Measurements from ENCODE around the gene CEP295NL. TPM values are rescaled to one million over a fixed set of nuclear protein-coding genes. Genes with fewer than 3 reads are reported as not detected.

The CEP295NL gene
- total RNA-seq, 1 donor from 2014 or later = 5.2 TPM

DNA sequence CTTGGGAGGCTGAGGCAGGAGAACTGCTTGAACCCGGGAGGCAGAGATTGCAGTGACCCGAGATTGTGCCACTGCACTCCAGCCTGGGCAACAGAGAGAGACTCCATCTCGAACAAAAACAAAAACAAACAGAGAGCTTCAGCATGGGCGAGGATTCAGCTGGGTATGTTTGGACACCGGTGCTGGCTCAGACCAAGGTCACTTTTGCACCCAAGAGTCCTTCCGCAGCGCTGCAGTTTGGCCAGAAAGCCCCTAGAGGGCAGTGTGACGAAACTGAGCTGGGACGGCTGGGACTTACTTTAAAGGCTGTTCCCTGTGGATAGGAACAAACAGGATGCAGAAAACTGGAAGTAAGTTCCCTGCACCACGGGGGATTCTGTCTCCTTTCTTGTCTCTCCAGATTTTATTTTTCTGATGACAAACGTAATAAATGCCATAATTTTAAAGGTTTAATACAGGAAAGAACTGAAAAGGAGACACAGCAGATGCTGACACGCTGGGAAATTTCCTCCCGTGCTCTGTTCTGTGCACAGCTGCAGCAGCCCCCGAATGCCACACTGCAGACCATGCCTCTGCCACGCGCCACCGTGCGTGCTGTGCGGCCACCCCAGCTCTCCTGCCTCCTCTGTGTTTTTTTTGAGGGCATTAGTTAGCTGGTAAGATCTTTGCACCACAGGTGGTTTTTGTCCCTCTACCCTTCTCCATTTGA, 37.2 kb downstream of the CEP295NL start:
- DNase-seq (ENCODE audit: low spot score) = peak; percentile 83

DNA sequence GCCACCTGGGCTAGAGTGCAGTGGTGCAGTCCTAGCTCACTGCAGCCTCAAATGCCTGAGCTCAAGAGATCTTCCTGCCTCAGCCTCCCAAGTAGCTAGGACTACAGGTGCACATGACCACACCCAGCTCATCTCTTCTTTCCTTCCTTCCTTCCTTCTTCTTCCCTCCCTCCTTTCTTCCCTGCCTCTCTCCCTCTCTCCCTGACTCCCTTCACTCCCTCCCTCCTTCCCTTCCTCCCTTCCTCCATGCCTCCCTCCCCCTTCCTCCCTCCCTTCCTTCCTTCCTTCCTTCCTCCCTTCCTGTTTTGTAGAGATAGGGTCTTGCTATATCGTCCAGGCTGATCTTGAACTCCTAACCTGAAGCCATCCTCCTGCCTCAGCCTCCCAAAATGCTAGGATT, 38.9 kb downstream of the CEP295NL start:
- no peak for DNase-seq (ENCODE audit: low spot score)

DNA sequence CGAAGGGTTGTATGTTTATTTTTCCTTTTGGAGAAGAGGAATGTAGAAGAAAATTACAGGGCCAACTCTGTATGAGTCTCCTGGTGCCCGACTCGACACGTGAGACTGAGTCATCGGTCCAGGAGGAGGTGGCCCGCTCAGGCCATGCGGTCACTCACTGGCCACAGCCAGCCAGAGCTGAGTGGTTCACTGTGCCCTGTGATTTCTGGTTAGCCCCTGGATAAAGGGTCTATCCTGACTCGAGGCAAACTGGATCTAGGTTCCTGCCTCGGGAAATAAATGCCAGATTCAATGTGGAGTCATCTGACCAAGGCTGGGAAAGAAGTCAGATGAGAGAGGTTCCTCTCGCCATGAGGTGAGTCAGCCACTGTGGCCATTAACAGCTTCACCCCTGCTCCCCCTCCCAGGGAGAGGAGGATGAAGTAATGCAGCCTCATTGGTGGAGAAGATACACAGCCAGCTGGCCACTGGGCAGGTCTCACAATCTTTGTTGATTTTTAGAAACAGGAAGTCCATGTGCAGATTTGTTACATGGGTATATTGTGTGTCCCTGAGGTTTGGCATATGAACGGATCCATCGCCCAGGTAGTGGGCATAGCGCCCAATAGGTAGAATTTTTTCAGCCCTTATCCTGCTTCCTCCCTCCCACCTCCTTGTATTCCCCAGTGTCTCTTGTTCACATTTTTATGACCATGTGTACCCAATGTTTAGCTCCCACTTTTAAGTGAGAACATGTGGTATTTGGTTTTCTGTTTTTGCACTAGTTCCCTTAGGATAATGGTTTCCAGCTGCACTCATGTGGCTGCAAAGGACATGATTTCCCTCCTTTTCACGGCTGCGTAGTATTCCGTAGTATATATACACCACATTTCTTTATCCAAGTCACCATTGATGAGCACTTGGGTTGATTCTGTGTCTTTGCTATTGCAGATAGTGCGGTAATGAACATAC, 40.7 kb downstream of the CEP295NL start:
- DNase-seq (ENCODE audit: low spot score) = peak; percentile 90

GRCh38 chr17:78861229-78861628, 41.8 kb downstream of the CEP295NL start:
- no peak for DNase-seq (ENCODE audit: low spot score)

GRCh38 chr17:78859051-78859450, 44.0 kb downstream of the CEP295NL start:
- DNase-seq (ENCODE audit: low spot score) = no peak

DNA sequence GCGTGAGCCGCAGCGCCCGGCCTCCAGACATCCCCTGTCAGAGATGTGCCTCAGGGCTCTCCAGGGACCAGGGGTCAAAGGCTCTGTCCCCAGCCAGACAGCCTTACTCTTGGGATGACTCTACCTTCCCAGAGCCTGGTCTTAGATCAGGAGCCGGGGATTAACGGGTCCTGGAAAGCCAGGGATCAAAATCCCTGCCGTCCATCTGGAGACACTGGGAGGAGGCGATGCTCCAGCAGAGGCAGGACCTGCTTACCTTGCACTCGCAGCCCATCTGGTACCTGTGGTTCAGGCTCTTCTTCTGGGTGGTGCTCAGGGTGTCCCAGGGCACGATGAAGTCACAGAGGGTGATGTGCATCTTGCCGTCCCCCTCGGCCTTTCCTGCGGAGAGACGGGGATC, 45.7 kb downstream of the CEP295NL start:
- no peak for DNase-seq (ENCODE audit: low spot score)

DNA sequence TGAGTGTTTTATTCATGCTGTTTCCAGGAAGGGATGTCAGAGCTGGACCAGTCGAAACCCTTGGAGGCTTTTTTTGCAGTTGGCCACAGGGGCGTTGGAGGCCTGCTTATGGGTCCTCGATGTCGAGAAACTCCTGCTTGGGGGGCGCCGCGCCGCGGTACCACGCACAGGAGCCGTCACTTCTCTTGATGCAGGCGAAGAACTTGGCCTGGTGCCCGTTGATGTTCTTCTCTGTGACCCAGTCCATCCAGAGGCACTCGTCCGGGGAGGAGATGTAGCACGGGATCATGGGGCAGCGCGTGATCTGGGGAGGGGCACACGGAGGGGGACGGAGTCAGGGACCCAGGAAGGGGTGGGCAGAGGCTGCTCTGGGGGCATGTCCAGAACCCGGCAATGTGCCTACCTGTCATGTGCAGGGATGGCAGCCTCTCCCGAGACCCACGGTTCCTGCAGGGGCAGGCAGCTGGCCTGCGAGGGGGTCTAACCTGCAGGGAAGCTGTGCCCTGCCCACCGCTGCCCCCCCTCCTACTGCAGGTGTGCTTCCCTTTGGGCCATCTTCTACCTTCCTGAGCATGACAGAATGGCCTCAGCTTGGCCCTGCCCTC, 47.3 kb downstream of the CEP295NL start:
- no peak for DNase-seq (ENCODE audit: low spot score)

- DNase-seq (ENCODE audit: low spot score) = no peak
Measured at GRCh38 chr17:78854508-78854907, 48.5 kb downstream of the CEP295NL start.

DNA sequence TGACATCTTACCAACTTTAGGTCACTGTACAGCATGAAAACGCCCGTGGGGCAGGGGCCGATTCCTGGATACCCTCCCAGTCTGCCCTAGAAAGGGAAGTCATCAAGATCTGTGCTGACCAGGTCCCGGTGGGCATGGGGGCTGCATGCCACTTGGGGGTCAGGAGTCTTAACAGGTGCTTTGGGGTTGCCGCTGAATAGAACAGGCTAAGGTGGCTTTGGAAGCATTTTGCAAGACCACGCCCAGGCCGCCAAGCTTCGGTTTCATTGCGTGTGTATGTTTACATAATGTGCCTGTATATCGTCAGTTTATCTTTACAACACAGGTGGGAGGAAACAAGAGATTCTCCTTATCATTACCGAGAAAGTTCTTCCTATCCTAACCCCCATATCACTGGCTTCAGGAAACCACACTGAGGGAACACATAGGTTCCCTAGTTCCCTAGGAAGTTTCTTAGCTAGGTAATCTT, 49.0 kb downstream of the CEP295NL start:
- DNase-seq (ENCODE audit: low spot score) = no peak

- no peak for DNase-seq (ENCODE audit: low spot score)
Measured at GRCh38 chr17:78852709-78853121, 50.3 kb downstream of the CEP295NL start.

DNA sequence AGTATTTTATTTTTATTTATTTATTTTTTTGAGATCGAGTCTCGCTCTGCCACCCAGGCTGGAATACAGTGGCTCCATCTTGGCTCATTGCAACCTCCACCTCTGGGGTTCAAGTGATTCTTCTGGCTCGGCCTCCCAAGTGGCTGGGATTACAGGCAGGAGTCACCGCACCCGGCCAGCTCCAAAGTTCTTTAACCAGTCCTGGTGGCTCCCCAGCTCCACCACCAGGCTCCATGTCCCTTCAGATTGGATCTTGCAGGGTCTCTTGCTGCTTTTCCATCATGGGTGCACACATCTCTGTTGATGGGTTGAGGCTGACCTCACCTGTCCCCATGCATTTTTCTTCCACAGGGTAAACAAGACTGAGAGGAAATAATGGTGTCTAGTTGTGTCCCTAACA, 54.0 kb downstream of the CEP295NL start:
- DNase-seq (ENCODE audit: low spot score) = no peak

DNA sequence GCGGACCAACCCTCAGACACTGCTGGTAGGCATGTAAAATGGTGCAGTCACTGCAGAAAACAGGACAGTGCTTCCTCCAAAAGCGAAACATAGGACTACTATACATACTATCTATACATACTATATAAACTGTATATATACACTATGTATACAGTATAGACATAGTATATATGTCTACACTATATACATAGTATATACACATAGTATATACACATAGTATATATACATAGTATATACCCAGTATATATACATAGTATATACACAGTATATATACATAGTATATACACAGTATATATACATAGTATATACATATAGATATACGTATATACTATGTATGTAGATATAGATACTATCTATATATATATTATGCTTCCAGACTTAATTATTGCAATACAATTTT, 55.9 kb downstream of the CEP295NL start:
- DNase-seq (ENCODE audit: low spot score) = no peak

DNA sequence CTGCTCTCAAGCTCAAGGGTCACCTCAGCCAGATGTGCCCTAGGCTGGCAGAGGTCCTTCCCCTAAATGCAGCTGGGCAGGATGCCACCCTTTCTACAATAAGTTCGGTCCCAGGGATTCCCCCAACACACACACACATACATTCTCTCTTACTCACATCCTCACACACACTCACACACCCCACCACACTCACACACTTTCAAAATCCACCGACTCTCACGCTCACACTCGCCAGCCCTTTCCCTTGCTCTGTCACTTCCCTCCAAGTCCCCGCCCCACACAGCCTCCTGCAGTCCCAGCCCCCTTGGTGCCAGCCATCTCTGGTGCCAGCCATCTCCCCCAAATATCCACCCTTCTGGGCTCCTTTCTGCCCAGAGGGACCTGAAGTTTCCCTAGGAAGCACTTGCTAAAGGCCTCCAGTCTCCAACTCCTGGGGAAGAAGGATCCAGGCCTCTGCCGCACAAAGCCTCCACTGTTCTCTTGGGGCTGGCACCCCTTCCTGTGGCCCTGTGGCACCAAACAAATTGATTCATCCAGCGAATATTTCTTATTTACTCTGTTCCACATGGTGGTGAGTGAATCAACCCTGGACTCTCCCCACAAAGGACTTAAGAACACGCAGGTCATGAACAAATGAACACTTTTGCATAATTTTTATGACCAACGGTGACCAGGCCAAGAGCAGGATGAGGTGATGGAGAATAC, 58.5 kb downstream of the CEP295NL start:
- DNase-seq (ENCODE audit: low spot score) = no peak

DNA sequence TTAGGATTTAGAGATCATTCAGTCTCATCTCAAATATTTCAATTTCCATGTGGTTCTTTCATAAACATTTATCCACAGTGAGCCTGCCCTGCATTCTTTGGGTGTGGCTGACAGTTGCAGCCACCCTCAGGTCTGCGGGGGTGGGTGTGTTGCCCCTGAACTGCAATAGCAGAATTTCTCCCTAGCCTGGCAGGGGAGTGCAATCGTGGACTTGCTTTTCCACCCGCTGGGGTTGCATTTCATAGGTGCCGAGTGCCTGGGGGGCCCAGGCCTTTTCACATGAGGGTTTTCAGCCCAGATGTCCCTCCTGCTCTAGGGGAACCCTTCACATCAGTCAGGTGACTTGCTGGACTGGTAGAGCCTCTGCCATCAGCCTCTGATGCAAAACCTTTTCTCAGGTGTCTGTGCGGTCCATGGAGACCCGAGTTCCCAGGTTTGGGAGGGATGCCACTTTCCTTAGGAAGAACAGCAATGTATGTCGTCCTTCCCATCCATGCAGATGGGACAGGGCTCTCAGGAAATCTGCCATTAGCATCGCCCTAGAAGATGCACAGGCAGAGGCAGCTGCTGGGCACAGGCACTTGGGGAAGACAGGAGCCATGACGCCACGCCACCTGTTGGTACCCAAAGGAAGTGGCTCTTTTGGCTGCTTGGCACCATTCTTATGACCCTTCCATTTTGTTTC, 60.0 kb downstream of the CEP295NL start:
- peak; percentile 37 for DNase-seq (ENCODE audit: low spot score)

GRCh38 chr17:78840780-78841611, 62.0 kb downstream of the CEP295NL start, which contains the start of gene USP36:
Gene USP36, minus strand, starts transcription at chr17:78840814. Its CDS starts 4,451 bp downstream, at chr17:78836363.
- DNase-seq (ENCODE audit: low spot score) = peak; percentile 100

Other genes with a start within 250 kb of the CEP295NL start
- 51.1 TPM for gene CYTH1, start 120.9 kb downstream of the CEP295NL start, total RNA-seq
- 41.8 TPM for gene USP36, start 62.4 kb downstream of the CEP295NL start, total RNA-seq
- 377 TPM for gene TIMP2, start 22.2 kb upstream of the CEP295NL start, total RNA-seq
- 761 TPM for gene LGALS3BP, start 76.7 kb upstream of the CEP295NL start, total RNA-seq
- 132 TPM for gene CANT1, start 106.6 kb upstream of the CEP295NL start, total RNA-seq
- 45.3 TPM for gene C1QTNF1, start 121.0 kb upstream of the CEP295NL start, total RNA-seq
- 74.8 TPM for gene ENGASE, start 171.6 kb upstream of the CEP295NL start, total RNA-seq